ENCODE measurements around the gene PAOX.

The PAOX gene

GRCh38 chr10:133440633-133441285 is 61.7 kb downstream of the PAOX start:
- DNase-seq, result no peak
